Cardiac muscle cell (in vitro differentiated cells and primary cell): ENCODE data around the gene GPR176. TPM values are rescaled to one million over a fixed set of nuclear protein-coding genes. Genes with fewer than 3 reads are reported as not detected.

ENCODE experiments used
- DNase-seq, 2 donors: peaks; one replicate each; pipeline versions ENCODE4 v3.0.0 to v3.0.0-alpha.2; 2010 to 2017; ENCODE audit warnings: low read depth in 1 of 2, low spot score in 1 of 2
- H3K27ac ChIP-seq: fragments of 200-600 bp; sonication (generic); 2 replicates; pipeline ENCODE4 v1.5.1; 2016
- H3K27me3 ChIP-seq: fragments of 200-600 bp; sonication (generic); 2 replicates; pipeline ENCODE4 v1.6.0; 2016; ENCODE audit warnings: control low read depth
- H3K36me3 ChIP-seq: fragments of 200-600 bp; sonication (generic); 2 replicates; pipeline ENCODE4 v1.5.1; 2016; ENCODE audit warnings: control low read depth
- H3K4me1 ChIP-seq: fragments of 200-600 bp; sonication (generic); 2 replicates; pipeline ENCODE4 v1.8.1; 2017; ENCODE audit warnings: low read depth, mild to moderate bottlenecking, mixed run types
- H3K4me3 ChIP-seq: fragments of 200-600 bp; sonication (generic); 2 replicates; pipeline ENCODE4 v1.5.1; 2016; ENCODE audit warnings: mild to moderate bottlenecking
- H3K9me3 ChIP-seq: fragments of 200-600 bp; sonication (generic); 2 replicates; pipeline ENCODE4 v1.5.1; 2017; ENCODE audit warnings: low read depth, mild to moderate bottlenecking, control low read depth
- polyA plus RNA-seq: library from polyadenylated mRNA; unstranded; fragments of >200 nt; fragmentation: Nextera tagmentation; extraction: Ambion mirVana; gene quantifications from 2 replicates; pipeline ENCODE4 v1.2.1, GENCODE V29; 2016
- total RNA-seq: library from RNA; depleted of rRNA; stranded (reverse); fragments of >200 nt; gene quantifications from 2 replicates; pipeline ENCODE4 v1.2.3, GENCODE V29; 2016
- TF ChIP-seq, protein P1 (sequence below): IDR thresholded peaks from 2 replicates; pipeline ENCODE4 v1.5.1; 2012; ENCODE audit warnings: low read depth, mild to moderate bottlenecking, low read length

The GPR176 gene
- total and polyA plus RNA-seq, 2 experiments from 2014 or later = 1.4 to 5.6 TPM

- no peaks in the 10 kb centered on the region for H3K9me3 ChIP-seq
- H3K36me3 ChIP-seq = peaks cover 36% of the 10 kb centered on the region
- no peaks in the 10 kb centered on the region for H3K4me1 ChIP-seq
- TF ChIP-seq, protein P1, sequence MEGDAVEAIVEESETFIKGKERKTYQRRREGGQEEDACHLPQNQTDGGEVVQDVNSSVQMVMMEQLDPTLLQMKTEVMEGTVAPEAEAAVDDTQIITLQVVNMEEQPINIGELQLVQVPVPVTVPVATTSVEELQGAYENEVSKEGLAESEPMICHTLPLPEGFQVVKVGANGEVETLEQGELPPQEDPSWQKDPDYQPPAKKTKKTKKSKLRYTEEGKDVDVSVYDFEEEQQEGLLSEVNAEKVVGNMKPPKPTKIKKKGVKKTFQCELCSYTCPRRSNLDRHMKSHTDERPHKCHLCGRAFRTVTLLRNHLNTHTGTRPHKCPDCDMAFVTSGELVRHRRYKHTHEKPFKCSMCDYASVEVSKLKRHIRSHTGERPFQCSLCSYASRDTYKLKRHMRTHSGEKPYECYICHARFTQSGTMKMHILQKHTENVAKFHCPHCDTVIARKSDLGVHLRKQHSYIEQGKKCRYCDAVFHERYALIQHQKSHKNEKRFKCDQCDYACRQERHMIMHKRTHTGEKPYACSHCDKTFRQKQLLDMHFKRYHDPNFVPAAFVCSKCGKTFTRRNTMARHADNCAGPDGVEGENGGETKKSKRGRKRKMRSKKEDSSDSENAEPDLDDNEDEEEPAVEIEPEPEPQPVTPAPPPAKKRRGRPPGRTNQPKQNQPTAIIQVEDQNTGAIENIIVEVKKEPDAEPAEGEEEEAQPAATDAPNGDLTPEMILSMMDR = no peak
- H3K27ac ChIP-seq = no peak overlapping the region
- DNase-seq = no peak
- no peaks in the 10 kb centered on the region for H3K27me3 ChIP-seq
- no peak overlapping the region for H3K4me3 ChIP-seq
Observed at GRCh38 chr15:39961051-39961450, 41.0 kb upstream of the GPR176 start.

- Histone ChIP-seq H3K27me3 (no peaks in the 10 kb centered on the region), H3K4me3 (no peak overlapping the region), H3K36me3 (peaks cover 34% of the 10 kb centered on the region), H3K9me3 (no peaks in the 10 kb centered on the region), H3K27ac (no peak overlapping the region), H3K4me1 (no peaks in the 10 kb centered on the region)
- TF ChIP-seq, protein P1 = no peak
- no peak for DNase-seq
Observed at GRCh38 chr15:39960411-39960810, 40.3 kb upstream of the GPR176 start.

DNA sequence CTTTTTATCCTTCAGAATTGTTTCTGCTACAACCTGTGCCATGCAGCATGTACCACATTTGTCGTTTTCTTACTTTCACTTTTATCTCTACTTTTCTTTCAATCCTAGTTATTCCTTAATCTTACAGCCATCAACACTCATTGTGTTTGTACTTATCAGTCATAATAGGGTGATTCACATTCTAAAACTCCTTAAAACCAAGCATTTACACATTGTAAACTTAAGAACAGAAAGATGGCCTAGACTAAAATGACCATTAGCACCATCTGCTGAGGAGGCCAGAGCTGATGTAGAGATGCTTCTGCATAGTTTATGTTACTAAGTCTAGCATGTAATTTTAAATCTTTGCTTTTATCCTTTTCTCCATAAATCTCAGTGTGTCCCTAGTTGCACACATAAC, 39.3 kb upstream of the GPR176 start:
- H3K4me3 ChIP-seq = no peak overlapping the region
- H3K4me1 ChIP-seq = no peaks in the 10 kb centered on the region
- DNase-seq = no peak
- peaks cover 39% of the 10 kb centered on the region for H3K36me3 ChIP-seq
- no peak overlapping the region for H3K27ac ChIP-seq
- no peaks in the 10 kb centered on the region for H3K9me3 ChIP-seq
- TF ChIP-seq, protein P1 = no peak
- no peaks in the 10 kb centered on the region for H3K27me3 ChIP-seq

GRCh38 chr15:39957481-39957880, 37.4 kb upstream of the GPR176 start:
- peaks cover 42% of the 10 kb centered on the region for H3K36me3 ChIP-seq
- no peaks in the 10 kb centered on the region for H3K4me1 ChIP-seq
- no peaks in the 10 kb centered on the region for H3K27me3 ChIP-seq
- no peak overlapping the region for H3K27ac ChIP-seq
- no peak for DNase-seq
- no peak overlapping the region for H3K4me3 ChIP-seq
- H3K9me3 ChIP-seq = no peaks in the 10 kb centered on the region
- TF ChIP-seq, protein P1 = no peak

- TF ChIP-seq, protein P1 = no peak
- H3K27ac ChIP-seq = no peak overlapping the region
- no peaks in the 10 kb centered on the region for H3K27me3 ChIP-seq
- peaks cover 37% of the 10 kb centered on the region for H3K36me3 ChIP-seq
- DNase-seq = no peak
- H3K4me1 ChIP-seq = no peaks in the 10 kb centered on the region
- no peaks in the 10 kb centered on the region for H3K9me3 ChIP-seq
- no peak overlapping the region for H3K4me3 ChIP-seq
Observed at GRCh38 chr15:39953521-39953920, 33.5 kb upstream of the GPR176 start.

- DNase-seq = no peak
- TF ChIP-seq, protein P1 = no peak
- H3K36me3 ChIP-seq = peaks cover 29% of the 10 kb centered on the region
- H3K27me3 ChIP-seq = no peaks in the 10 kb centered on the region
- H3K9me3 ChIP-seq = no peaks in the 10 kb centered on the region
- H3K4me1 ChIP-seq = no peaks in the 10 kb centered on the region
- H3K27ac ChIP-seq = no peak overlapping the region
- H3K4me3 ChIP-seq = no peak overlapping the region
Observed at GRCh38 chr15:39951561-39951960, 31.5 kb upstream of the GPR176 start.
